Peyer's patch (tissue), 4 donors: ENCODE data around the gene MAEA. TPM values are rescaled to one million over a fixed set of nuclear protein-coding genes. Genes with fewer than 3 reads are reported as not detected.

ENCODE experiments used
- DNase-seq, 3 donors: peaks; one replicate each; pipeline ENCODE4 v3.0.0-alpha.2; 2017 to 2019
- H3K27ac ChIP-seq, 4 donors: fragments of 200-600 bp; sonication (generic); one replicate each; pipeline ENCODE4 v1.5.1; 2016 to 2019
- H3K27me3 ChIP-seq, 2 donors: fragments of 200-600 bp; sonication (generic); one replicate each; pipeline ENCODE4 v1.5.1; 2019
- H3K36me3 ChIP-seq, 3 donors: fragments of 200-600 bp; sonication (generic); one replicate each; pipeline ENCODE4 v1.5.1; 2016 to 2019
- H3K4me1 ChIP-seq, 4 donors: fragments of 200-600 bp; sonication (generic); one replicate each; pipeline ENCODE4 v1.5.1; 2016 to 2019
- H3K4me3 ChIP-seq, 4 donors: fragments of 200-600 bp; sonication (generic); 1 replicate in 3 of 4; 2 replicates in 1 of 4; pipeline ENCODE4 v1.5.1; 2016 to 2019; ENCODE audit warnings: mild to moderate bottlenecking in 1 of 4
- H3K9me3 ChIP-seq, 4 donors: fragments of 200-600 bp; sonication (generic); one replicate each; pipeline ENCODE4 v1.5.1; 2016 to 2019; ENCODE audit warnings: mild to moderate bottlenecking in 1 of 4
- CTCF ChIP-seq, 6 experiments: fragments of 450-650 bp in 4 of 6; fragments of 200-600 bp in 2 of 6; sonication (generic) in 1 of 6; IDR thresholded peaks; one replicate each; pipeline ENCODE4 v1.5.1; 2017 to 2019; ENCODE audit warnings: antibody characterized with exemption in 6 of 6, mild to moderate bottlenecking in 3 of 6, moderate library complexity in 1 of 6
- POLR2A ChIP-seq, 2 donors: fragments of 450-650 bp; IDR thresholded peaks; one replicate each; pipeline ENCODE4 v1.5.1; 2017; ENCODE audit warnings: antibody characterized with exemption in 2 of 2, mild to moderate bottlenecking in 2 of 2, moderate library complexity in 2 of 2
- total RNA-seq, 4 donors: library from RNA; depleted of rRNA; stranded (reverse); fragments of >200 nt; gene quantifications; one replicate each; pipeline ENCODE4 v1.1.0, GENCODE V29; 2016

Gene MAEA
- total RNA-seq, 4 donors from 2014 or later: 112 to 200 (median 143) TPM

- no peaks in the 10 kb centered on the region for H3K36me3 ChIP-seq
Observed at GRCh38 chr4:1274871-1275270, 14.8 kb upstream of the MAEA start.

GRCh38 chr4:1276984-1277383 is 12.7 kb upstream of the MAEA start:
- no peaks in the 10 kb centered on the region for H3K36me3 ChIP-seq
- no peaks in the 10 kb centered on the region for H3K9me3 ChIP-seq
- H3K4me3 ChIP-seq: no peak overlapping the region
- DNase-seq: no peak
- H3K4me1 ChIP-seq: no peaks in the 10 kb centered on the region
- no peaks in the 10 kb centered on the region for H3K27me3 ChIP-seq
- H3K27ac ChIP-seq: no peak overlapping the region
- TF ChIP-seq CTCF (IDR thresholded peaks at IDR 0.05) (no peak), POLR2A (IDR thresholded peaks at IDR 0.05) (no peak)

More at GRCh38 chr4:1274871-1275270, 14.8 kb upstream of the MAEA start:
- Histone ChIP-seq H3K27me3 (no peaks in the 10 kb centered on the region), H3K4me1 (no peaks in the 10 kb centered on the region), H3K9me3 (no peaks in the 10 kb centered on the region), H3K4me3 (no peak overlapping the region), H3K27ac (no peak overlapping the region)
- no peak for DNase-seq
- TF ChIP-seq CTCF (IDR thresholded peaks at IDR 0.05) (no peak), POLR2A (IDR thresholded peaks at IDR 0.05) (no peak)

GRCh38 chr4:1277667-1278665 is 11.7 kb upstream of the MAEA start:
- DNase-seq: no peak
- H3K36me3 ChIP-seq: no peaks in the 10 kb centered on the region
- TF ChIP-seq CTCF (IDR thresholded peaks at IDR 0.05) (peak in 4 of 6 experiments; percentile 2 to 36 (median 23)), POLR2A (IDR thresholded peaks at IDR 0.05) (no peak)
- no peaks in the 10 kb centered on the region for H3K27me3 ChIP-seq
- no peak overlapping the region for H3K4me3 ChIP-seq
- no peaks in the 10 kb centered on the region for H3K4me1 ChIP-seq
- no peak overlapping the region for H3K27ac ChIP-seq
- H3K9me3 ChIP-seq: no peaks in the 10 kb centered on the region

GRCh38 chr4:1279253-1279652 is 10.4 kb upstream of the MAEA start:
- H3K4me1 ChIP-seq: no peaks in the 10 kb centered on the region
- no peaks in the 10 kb centered on the region for H3K36me3 ChIP-seq
- H3K27ac ChIP-seq: no peak overlapping the region
- TF ChIP-seq CTCF (IDR thresholded peaks at IDR 0.05) (no peak), POLR2A (IDR thresholded peaks at IDR 0.05) (no peak)
- peak in 1 of 3 donors; percentile 11 for DNase-seq
- no peak overlapping the region for H3K4me3 ChIP-seq
- H3K9me3 ChIP-seq: no peaks in the 10 kb centered on the region
- no peaks in the 10 kb centered on the region for H3K27me3 ChIP-seq

- peak in 2 of 3 donors; percentile 6 to 19 for DNase-seq
- TF ChIP-seq CTCF (IDR thresholded peaks at IDR 0.05) (no peak), POLR2A (IDR thresholded peaks at IDR 0.05) (no peak)
- no peaks in the 10 kb centered on the region for H3K9me3 ChIP-seq
- H3K36me3 ChIP-seq: no peaks in the 10 kb centered on the region
- H3K27me3 ChIP-seq: no peaks in the 10 kb centered on the region
- H3K4me1 ChIP-seq: peaks cover 0 to 3% (median under 1%) of the 10 kb centered on the region in 4 donors
- H3K27ac ChIP-seq: no peak overlapping the region
- H3K4me3 ChIP-seq: no peak overlapping the region
Observed at GRCh38 chr4:1283711-1284110, 6.0 kb upstream of the MAEA start.
